Esophagus (tissue), 2 donors: ENCODE data around the gene ZNF649. TPM values are rescaled to one million over a fixed set of nuclear protein-coding genes. Genes with fewer than 3 reads are reported as not detected.
"Not testable (repeated sequence)": the region's sequence is repeated elsewhere in the genome, so short reads cannot be mapped to it uniquely, and the experiment has no call there.

Source experiments
- H3K27ac ChIP-seq, 2 donors: one replicate each; pipeline ENCODE4 v1.5.1; 2013; ENCODE audit warnings: low read depth in 2 of 2, mild to moderate bottlenecking in 2 of 2, inconsistent platforms in 1 of 2, low read length in 1 of 2, moderate library complexity in 1 of 2
- H3K27me3 ChIP-seq, 2 donors: one replicate each; pipeline ENCODE4 v1.6.1; 2013; ENCODE audit warnings: low read length in 2 of 2, control low read depth in 1 of 2, mild to moderate bottlenecking in 1 of 2; ENCODE audit not compliant: insufficient read depth in 2 of 2, control insufficient read depth in 1 of 2
- H3K36me3 ChIP-seq, 2 donors: one replicate each; pipeline ENCODE4 v1.6.1; 2013; ENCODE audit warnings: low read length in 1 of 2; ENCODE audit not compliant: control insufficient read depth in 2 of 2, insufficient read depth in 2 of 2
- H3K4me1 ChIP-seq, 2 donors: one replicate each; pipeline ENCODE4 v1.6.1; 2013; ENCODE audit warnings: low read length in 1 of 2; ENCODE audit not compliant: control insufficient read depth in 2 of 2, insufficient read depth in 2 of 2
- H3K4me3 ChIP-seq, 2 donors: one replicate each; pipeline ENCODE4 v1.5.1; 2013; ENCODE audit warnings: low read length in 2 of 2, mild to moderate bottlenecking in 2 of 2, low read depth in 1 of 2, moderate library complexity in 1 of 2
- H3K9me3 ChIP-seq, 2 donors: one replicate each; pipeline ENCODE4 v1.6.1; 2013; ENCODE audit warnings: mild to moderate bottlenecking in 2 of 2, low read depth in 1 of 2, low read length in 1 of 2, moderate library complexity in 1 of 2; ENCODE audit not compliant: control insufficient read depth in 2 of 2, insufficient read depth in 1 of 2
- WGBS, 2 donors: extraction: QIAGEN DNeasy Blood & Tissue Kit; methylation state at CpG; one replicate each; pipeline ENCODE4 v1.1.7; 2013; 5-methylcytosine and 5-hydroxymethylcytosine counted together
- polyA plus RNA-seq, 2 donors: library from polyadenylated mRNA; stranded (reverse); fragments of 200-250 nt; gene quantifications; one replicate each; pipeline ENCODE4 v1.2.3, GENCODE V29; 2013
- donor health status: healthy with polysubstance abuse.
- donor health status: Bipolar disorder and iron deficiency.

ZNF649 gene
- polyA plus RNA-seq, 2 donors: 2.2 to 5.3 TPM

- Histone ChIP-seq H3K36me3 (no peaks in the 10 kb centered on the region), H3K27ac (peak overlapping the region; percentile 85 to 95), H3K4me3 (peak overlapping the region; percentile 78 to 89), H3K9me3 (peaks cover 16 to 18% of the 10 kb centered on the region in 2 donors), H3K27me3 (no peaks in the 10 kb centered on the region), H3K4me1 (peaks cover 0 to 5% of the 10 kb centered on the region in 2 donors)
- WGBS, 2 donors: 22 to 27% methylated on average over 11 of the region's 11 CpGs
Observed at GRCh38 chr19:51926426-51926783, 21.6 kb upstream of the ZNF649 start.

GRCh38 chr19:51921949-51922348 lies 17.1 kb upstream of the ZNF649 start:
- H3K36me3 ChIP-seq: no peaks in the 10 kb centered on the region
- H3K9me3 ChIP-seq: peaks cover 18 to 30% of the 10 kb centered on the region in 2 donors
- WGBS, 2 donors: 92% methylated on average over 8 of the region's 8 CpGs
- no peak overlapping the region for H3K4me3 ChIP-seq
- no peaks in the 10 kb centered on the region for H3K27me3 ChIP-seq
- no peak overlapping the region for H3K27ac ChIP-seq
- no peaks in the 10 kb centered on the region for H3K4me1 ChIP-seq

- H3K27me3 ChIP-seq: no peaks in the 10 kb centered on the region
- H3K27ac ChIP-seq: no peak overlapping the region
- H3K4me3 ChIP-seq: no peak overlapping the region
- 84% methylated on average over 3 of the region's 3 CpGs for WGBS, 2 donors
- no peaks in the 10 kb centered on the region for H3K4me1 ChIP-seq
- H3K36me3 ChIP-seq: no peaks in the 10 kb centered on the region
- H3K9me3 ChIP-seq: peaks cover 26 to 33% of the 10 kb centered on the region in 2 donors
Observed at GRCh38 chr19:51919606-51920005, 14.8 kb upstream of the ZNF649 start.

GRCh38 chr19:51916167-51916566 lies 11.3 kb upstream of the ZNF649 start:
- Histone ChIP-seq H3K4me3 (no peak overlapping the region), H3K4me1 (no peaks in the 10 kb centered on the region), H3K36me3 (no peaks in the 10 kb centered on the region), H3K9me3 (peaks cover 10 to 18% of the 10 kb centered on the region in 2 donors), H3K27me3 (no peaks in the 10 kb centered on the region), H3K27ac (no peak overlapping the region)
- WGBS, 2 donors: 87 to 93% methylated on average over 1 of the region's 1 CpG

- no peak overlapping the region for H3K27ac ChIP-seq
- no peaks in the 10 kb centered on the region for H3K27me3 ChIP-seq
- no peaks in the 10 kb centered on the region for H3K4me1 ChIP-seq
- peaks cover 10 to 16% of the 10 kb centered on the region in 2 donors for H3K9me3 ChIP-seq
- H3K36me3 ChIP-seq: no peaks in the 10 kb centered on the region
- WGBS, 2 donors: 64 to 75% methylated on average over 5 of the region's 5 CpGs
- H3K4me3 ChIP-seq: no peak overlapping the region
Observed at GRCh38 chr19:51915324-51915867, 10.6 kb upstream of the ZNF649 start.

GRCh38 chr19:51907981-51908380 lies 3.2 kb upstream of the ZNF649 start:
- not testable (repeated sequence) for H3K9me3 ChIP-seq, H3K4me3 ChIP-seq, H3K27ac ChIP-seq, H3K4me1 ChIP-seq, H3K36me3 ChIP-seq, H3K27me3 ChIP-seq
- WGBS, 2 donors: 31 to 33% methylated on average over 5 of the region's 5 CpGs

GRCh38 chr19:51906108-51906507 lies 1.3 kb upstream of the ZNF649 start:
- H3K4me3 ChIP-seq: not testable (repeated sequence)

GRCh38 chr19:51905639-51906038 lies 822 bp upstream of the ZNF649 start:
- WGBS, 2 donors: 68 to 69% methylated on average over 3 of the region's 3 CpGs
- H3K9me3 ChIP-seq: not testable (repeated sequence)

More at GRCh38 chr19:51906108-51906507, 1.3 kb upstream of the ZNF649 start:
- not testable (repeated sequence) for H3K36me3 ChIP-seq, H3K27ac ChIP-seq, H3K9me3 ChIP-seq, H3K4me1 ChIP-seq, H3K27me3 ChIP-seq
- 46 to 51% methylated on average over 9 of the region's 9 CpGs for WGBS, 2 donors

GRCh38 chr19:51905206-51905605 lies 389 bp upstream of the ZNF649 start:
- 40 to 53% methylated on average over 3 of the region's 3 CpGs for WGBS, 2 donors
- peaks cover 6 to 9% of the 10 kb centered on the region in 2 donors for H3K9me3 ChIP-seq
- H3K27me3 ChIP-seq: no peaks in the 10 kb centered on the region
- peak overlapping the region in 1 of 2 donors; percentile 95 for H3K27ac ChIP-seq
- peak overlapping the region in 1 of 2 donors; percentile 97 for H3K4me3 ChIP-seq
- peaks cover 5 to 9% of the 10 kb centered on the region in 2 donors for H3K36me3 ChIP-seq
- no peaks in the 10 kb centered on the region for H3K4me1 ChIP-seq

More at GRCh38 chr19:51905639-51906038, 822 bp upstream of the ZNF649 start:
- H3K4me1 ChIP-seq, H3K27ac ChIP-seq, H3K4me3 ChIP-seq, H3K36me3 ChIP-seq, H3K27me3 ChIP-seq: not testable (repeated sequence)

- Histone ChIP-seq H3K27me3 (no peaks in the 10 kb centered on the region), H3K9me3 (peaks cover 8 to 15% of the 10 kb centered on the region in 2 donors), H3K4me3 (no peak overlapping the region), H3K4me1 (no peaks in the 10 kb centered on the region), H3K27ac (no peak overlapping the region), H3K36me3 (peaks cover 15 to 16% of the 10 kb centered on the region in 2 donors)
- 73 to 82% methylated on average over 8 of the region's 8 CpGs for WGBS, 2 donors
Observed at GRCh38 chr19:51903192-51903591, 1.6 kb downstream of the ZNF649 start.
